ENCODE measurements around the gene COL4A1. TPM values are rescaled to one million over a fixed set of nuclear protein-coding genes. Genes with fewer than 3 reads are reported as not detected.
A peak's percentile ranks its signal among the peaks of the same experiment; 100 is the strongest.

COL4A1 gene
- polyA plus RNA-seq, 2 of the 4 experiments (the other 2 are of a cell fraction): 23.8 to 71.3 TPM

DNA sequence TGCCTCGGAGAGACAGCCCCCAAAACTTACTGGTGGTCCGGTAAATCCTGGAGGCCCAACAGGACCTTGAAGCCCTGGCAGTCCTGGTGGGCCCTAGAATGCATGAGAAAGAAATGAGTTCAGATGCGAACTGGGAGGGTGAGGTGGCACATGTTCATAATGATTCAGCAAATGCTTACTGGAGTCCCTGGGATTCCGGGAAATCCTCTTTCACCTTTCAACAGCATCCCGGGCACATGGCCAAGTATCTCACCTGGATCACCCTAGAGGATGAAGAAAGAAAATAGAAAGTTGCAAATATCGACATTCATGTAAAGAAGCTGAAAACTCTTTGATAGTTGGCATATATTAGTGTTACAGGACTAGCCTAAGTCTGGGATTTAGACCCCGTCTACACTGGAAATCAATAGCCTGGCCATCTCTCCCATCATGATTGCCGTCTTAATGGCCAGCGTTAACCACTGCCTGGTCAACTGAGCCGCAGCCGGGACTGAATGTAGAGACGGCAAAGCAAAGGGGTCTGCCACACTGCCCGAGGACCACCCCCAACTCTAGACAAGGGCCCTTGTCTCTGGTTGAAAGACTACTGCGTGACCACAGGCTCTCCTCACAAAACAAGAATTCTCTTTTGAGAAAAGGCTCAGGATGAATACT is 96.9 kb downstream of the COL4A1 start:
- Histone ChIP-seq H3K27ac (no peak overlapping the region), H3K4me3 (no peak overlapping the region), H3K4me1 (no peaks in the 10 kb centered on the region), H3K9me3 (no peaks in the 10 kb centered on the region), H3K4me2 (no peak overlapping the region)
- FAIRE-seq: no peak
- 87% methylated on average over 14 of the region's 14 CpGs for WGBS (ENCODE audit: missing lambda C conversion rate)
- CTCF ChIA-PET: no interaction called here
- TF ChIP-seq POLR2A (IDR thresholded peaks at IDR 0.05; ENCODE audit: low read length): no peak
- no peak for TF ChIP-seq MAZ (IDR thresholded peaks at IDR 0.05; ENCODE audit: borderline replicate concordance, low read depth, low read length)
- no peak for TF ChIP-seq RFX5 (IDR thresholded peaks at IDR 0.05)
- TF ChIP-seq, protein P1, sequence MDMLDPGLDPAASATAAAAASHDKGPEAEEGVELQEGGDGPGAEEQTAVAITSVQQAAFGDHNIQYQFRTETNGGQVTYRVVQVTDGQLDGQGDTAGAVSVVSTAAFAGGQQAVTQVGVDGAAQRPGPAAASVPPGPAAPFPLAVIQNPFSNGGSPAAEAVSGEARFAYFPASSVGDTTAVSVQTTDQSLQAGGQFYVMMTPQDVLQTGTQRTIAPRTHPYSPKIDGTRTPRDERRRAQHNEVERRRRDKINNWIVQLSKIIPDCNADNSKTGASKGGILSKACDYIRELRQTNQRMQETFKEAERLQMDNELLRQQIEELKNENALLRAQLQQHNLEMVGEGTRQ (IDR thresholded peaks at IDR 0.05): no peak
- TF ChIP-seq SREBF2 (IDR thresholded peaks at IDR 0.05): no peak
- no peak for DNase-seq (ENCODE audit: low read depth in 1 of 2, low spot score in 1 of 2)
- no peak for ATAC-seq
- POLR2A ChIA-PET: no interaction called here

DNA sequence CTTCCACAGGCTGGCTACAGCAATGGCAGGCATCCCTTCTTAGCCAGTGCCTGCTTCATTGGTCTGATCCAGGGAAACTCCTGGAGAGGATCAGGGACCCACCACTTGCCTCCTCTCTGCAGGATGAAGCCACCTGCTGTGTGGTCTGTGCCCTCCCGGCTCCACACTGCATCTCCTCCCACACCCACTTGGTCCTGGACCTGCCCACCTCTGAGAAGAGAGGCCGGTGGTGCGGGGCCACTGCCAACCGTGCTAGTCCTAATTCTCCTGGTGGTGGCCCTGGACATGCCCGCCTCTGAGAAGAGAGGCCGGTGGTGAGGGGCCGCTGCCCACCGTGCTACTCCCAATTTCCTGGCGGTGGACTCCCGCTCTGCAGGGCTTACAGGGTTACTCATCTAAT is 98.8 kb downstream of the COL4A1 start:
- Histone ChIP-seq H3K4me1 (no peaks in the 10 kb centered on the region), H3K4me2 (no peak overlapping the region), H3K27ac (no peak overlapping the region), H3K4me3 (no peak overlapping the region), H3K9me3 (no peaks in the 10 kb centered on the region)
- ATAC-seq (0 out of 6 replicates have a peak, but pooled peaks of 1 of the 2 experiments have one; percentile 30), FAIRE-seq (no peak), DNase-seq (ENCODE audit: low read depth in 1 of 2, low spot score in 1 of 2) (no peak)
- ChIA-PET POLR2A (no interaction called here), CTCF (no interaction called here)
- WGBS (ENCODE audit: missing lambda C conversion rate): 91% methylated on average over 10 of the region's 10 CpGs
- TF ChIP-seq NR3C1 (IDR thresholded peaks at IDR 0.05): no peak
- no peak for TF ChIP-seq FOXS1 (CRISPR knock-in tag; IDR thresholded peaks at IDR 0.05)
- TF ChIP-seq, protein P2, sequence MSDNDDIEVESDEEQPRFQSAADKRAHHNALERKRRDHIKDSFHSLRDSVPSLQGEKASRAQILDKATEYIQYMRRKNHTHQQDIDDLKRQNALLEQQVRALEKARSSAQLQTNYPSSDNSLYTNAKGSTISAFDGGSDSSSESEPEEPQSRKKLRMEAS (IDR thresholded peaks at IDR 0.05): no peak
- TF ChIP-seq POLR2AphosphoS2 (conservative IDR thresholded peaks at IDR 0.05; ENCODE audit: low read length): no peak
- TF ChIP-seq ZSCAN20 (CRISPR knock-in tag; IDR thresholded peaks at IDR 0.05): no peak
- no peak for TF ChIP-seq JUNB (IDR thresholded peaks at IDR 0.05)
- TF ChIP-seq MAFK (IDR thresholded peaks at IDR 0.05; ENCODE audit: partially characterized antibody): no peak
- no peak for TF ChIP-seq HDAC2 (IDR thresholded peaks at IDR 0.05)
- TF ChIP-seq ZC3H11A (IDR thresholded peaks at IDR 0.05): no peak
- no peak for TF ChIP-seq ZFP36 (IDR thresholded peaks at IDR 0.05; ENCODE audit: borderline replicate concordance, partially characterized antibody)

DNA sequence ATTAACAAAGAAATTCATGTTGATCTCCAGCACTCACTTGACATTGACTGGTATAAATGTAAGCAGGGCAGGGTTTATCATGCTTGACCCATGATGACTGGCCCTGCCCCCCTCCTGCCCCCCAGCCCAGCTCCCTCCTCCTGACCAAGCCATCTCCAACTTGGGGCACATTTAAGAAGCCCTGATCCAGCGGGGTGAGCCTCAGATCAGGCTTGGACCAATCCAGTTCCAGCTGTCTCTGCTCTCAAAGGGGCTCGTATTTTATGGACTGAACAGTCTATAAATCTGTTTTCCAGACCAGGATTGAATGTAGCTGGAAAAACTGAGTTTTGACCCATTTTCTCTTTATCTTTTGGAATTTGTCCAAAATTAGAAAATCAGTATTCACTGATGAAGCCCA is 100.0 kb downstream of the COL4A1 start:
- WGBS (ENCODE audit: missing lambda C conversion rate): 86% methylated on average over 1 of the region's 2 CpGs
- DNase-seq (ENCODE audit: low read depth in 1 of 2, low spot score in 1 of 2): no peak
- CTCF ChIA-PET: interaction anchor here (1.4 kb wide), 1 partner anchor 15 kb away, joined by 4 read pairs; no protein-coding TSS in a partner anchor

DNA sequence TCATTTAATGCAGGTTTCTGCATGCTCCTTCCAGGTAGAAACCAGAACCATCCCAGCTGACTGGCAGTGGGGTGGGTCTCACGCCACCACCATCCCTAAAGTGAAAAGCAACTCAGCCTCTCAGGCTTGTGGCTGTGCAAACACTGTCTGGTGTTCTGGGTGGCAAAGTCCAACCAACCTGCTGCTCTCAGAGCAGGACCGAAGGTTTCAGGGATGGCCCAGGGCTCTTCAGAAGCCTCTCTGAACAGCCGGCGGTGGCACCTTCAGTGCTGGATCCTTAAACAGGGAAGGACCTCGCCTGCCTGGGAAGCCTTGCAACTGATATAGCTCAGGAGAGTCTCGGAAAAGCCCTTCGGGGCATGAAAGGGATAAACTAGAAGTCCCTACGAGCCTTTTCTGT is 100.8 kb downstream of the COL4A1 start:
- Histone ChIP-seq H3K4me1 (no peaks in the 10 kb centered on the region), H3K9me3 (no peaks in the 10 kb centered on the region), H3K27ac (no peak overlapping the region), H3K4me3 (no peak overlapping the region), H3K4me2 (no peak overlapping the region)
- WGBS (ENCODE audit: missing lambda C conversion rate): 80% methylated on average over 8 of the region's 8 CpGs
- ChIA-PET CTCF (interaction anchor here (1.4 kb wide), 1 partner anchor 16 kb away, joined by 4 read pairs; no protein-coding TSS in a partner anchor), POLR2A (no interaction called here)
- DNase-seq (ENCODE audit: low read depth in 1 of 2, low spot score in 1 of 2) (no peak), ATAC-seq (no peak), FAIRE-seq (no peak)
- TF ChIP-seq EHMT2 (IDR thresholded peaks at IDR 0.05; ENCODE audit: low read depth): no peak
- TF ChIP-seq, protein P3, sequence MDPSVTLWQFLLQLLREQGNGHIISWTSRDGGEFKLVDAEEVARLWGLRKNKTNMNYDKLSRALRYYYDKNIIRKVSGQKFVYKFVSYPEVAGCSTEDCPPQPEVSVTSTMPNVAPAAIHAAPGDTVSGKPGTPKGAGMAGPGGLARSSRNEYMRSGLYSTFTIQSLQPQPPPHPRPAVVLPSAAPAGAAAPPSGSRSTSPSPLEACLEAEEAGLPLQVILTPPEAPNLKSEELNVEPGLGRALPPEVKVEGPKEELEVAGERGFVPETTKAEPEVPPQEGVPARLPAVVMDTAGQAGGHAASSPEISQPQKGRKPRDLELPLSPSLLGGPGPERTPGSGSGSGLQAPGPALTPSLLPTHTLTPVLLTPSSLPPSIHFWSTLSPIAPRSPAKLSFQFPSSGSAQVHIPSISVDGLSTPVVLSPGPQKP (IDR thresholded peaks at IDR 0.05; ENCODE audit: low read depth, low read length): no peak
- no peak for TF ChIP-seq GATA3 (IDR thresholded peaks at IDR 0.05; ENCODE audit: borderline replicate concordance)
- no peak for TF ChIP-seq JUN (IDR thresholded peaks at IDR 0.05)
- TF ChIP-seq, protein P4, sequence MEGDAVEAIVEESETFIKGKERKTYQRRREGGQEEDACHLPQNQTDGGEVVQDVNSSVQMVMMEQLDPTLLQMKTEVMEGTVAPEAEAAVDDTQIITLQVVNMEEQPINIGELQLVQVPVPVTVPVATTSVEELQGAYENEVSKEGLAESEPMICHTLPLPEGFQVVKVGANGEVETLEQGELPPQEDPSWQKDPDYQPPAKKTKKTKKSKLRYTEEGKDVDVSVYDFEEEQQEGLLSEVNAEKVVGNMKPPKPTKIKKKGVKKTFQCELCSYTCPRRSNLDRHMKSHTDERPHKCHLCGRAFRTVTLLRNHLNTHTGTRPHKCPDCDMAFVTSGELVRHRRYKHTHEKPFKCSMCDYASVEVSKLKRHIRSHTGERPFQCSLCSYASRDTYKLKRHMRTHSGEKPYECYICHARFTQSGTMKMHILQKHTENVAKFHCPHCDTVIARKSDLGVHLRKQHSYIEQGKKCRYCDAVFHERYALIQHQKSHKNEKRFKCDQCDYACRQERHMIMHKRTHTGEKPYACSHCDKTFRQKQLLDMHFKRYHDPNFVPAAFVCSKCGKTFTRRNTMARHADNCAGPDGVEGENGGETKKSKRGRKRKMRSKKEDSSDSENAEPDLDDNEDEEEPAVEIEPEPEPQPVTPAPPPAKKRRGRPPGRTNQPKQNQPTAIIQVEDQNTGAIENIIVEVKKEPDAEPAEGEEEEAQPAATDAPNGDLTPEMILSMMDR (IDR thresholded peaks at IDR 0.05): no peak
- TF ChIP-seq PHF8 (IDR thresholded peaks at IDR 0.05; ENCODE audit: borderline replicate concordance, low read depth): no peak
- no peak for TF ChIP-seq ESRRA (IDR thresholded peaks at IDR 0.05; ENCODE audit: borderline replicate concordance, low read length)
- TF ChIP-seq HEYL (CRISPR knock-in tag; IDR thresholded peaks at IDR 0.05): no peak
- TF ChIP-seq MYC (IDR thresholded peaks at IDR 0.05; ENCODE audit: borderline replicate concordance, low read length): no peak
- TF ChIP-seq MAZ (IDR thresholded peaks at IDR 0.05; ENCODE audit: borderline replicate concordance, low read depth, low read length): no peak
- TF ChIP-seq CBX2 (IDR thresholded peaks at IDR 0.05; ENCODE audit: borderline replicate concordance, low read depth): no peak
- TF ChIP-seq RAD21 (conservative IDR thresholded peaks at IDR 0.05 in 1 of 2, IDR thresholded peaks at IDR 0.05 in 1 of 2): no peak
- no peak for TF ChIP-seq HOXB5 (CRISPR knock-in tag; IDR thresholded peaks at IDR 0.05)
- TF ChIP-seq NPAS2 (CRISPR knock-in tag; IDR thresholded peaks at IDR 0.05; ENCODE audit: borderline replicate concordance): no peak

More for the DNA sequence above, 100.0 kb downstream of the COL4A1 start:
- POLR2A ChIA-PET: no interaction called here
- H3K4me1 ChIP-seq: no peaks in the 10 kb centered on the region
- H3K9me3 ChIP-seq: no peaks in the 10 kb centered on the region
- H3K4me2 ChIP-seq: no peak overlapping the region
- no peak overlapping the region for H3K27ac ChIP-seq
- TF ChIP-seq ESRRA (IDR thresholded peaks at IDR 0.05; ENCODE audit: borderline replicate concordance, low read length): no peak
- TF ChIP-seq SREBF2 (IDR thresholded peaks at IDR 0.05): no peak
- no peak for TF ChIP-seq TP53 (CRISPR knock-in tag; IDR thresholded peaks at IDR 0.05)
- no peak for TF ChIP-seq ZFP36 (IDR thresholded peaks at IDR 0.05; ENCODE audit: borderline replicate concordance, partially characterized antibody)
- no peak overlapping the region for H3K4me3 ChIP-seq
- FAIRE-seq: no peak
- no peak for ATAC-seq

Data from A549 (cell line).